HepG2 (cell line): ENCODE results near the gene SLC8A2. TPM values are rescaled to one million over a fixed set of nuclear protein-coding genes. Genes with fewer than 3 reads are reported as not detected.

Experiments used
- ARID2 ChIP-seq: sonication (generic); formaldehyde crosslinking; IDR thresholded peaks from 2 replicates; pipeline ENCODE4 v1.8.1; 2022; ENCODE audit warnings: mild to moderate bottlenecking, missing genetic modification reagents, borderline replicate concordance
- CC2D1A ChIP-seq: sonication (generic); formaldehyde crosslinking; IDR thresholded peaks from 2 replicates; pipeline ENCODE4 v1.8.1; 2023; ENCODE audit warnings: mild to moderate bottlenecking, missing genetic modification reagents
- DR1 ChIP-seq: sonication (generic); formaldehyde crosslinking; IDR thresholded peaks from 2 replicates; pipeline ENCODE4 v1.8.0; 2021; ENCODE audit warnings: mild to moderate bottlenecking, missing genetic modification reagents, inconsistent platforms
- FOXC1 ChIP-seq: sonication (generic); formaldehyde crosslinking; IDR thresholded peaks from 2 replicates; pipeline ENCODE4 v1.8.0; 2022; ENCODE audit warnings: mild to moderate bottlenecking, missing genetic modification reagents, borderline replicate concordance
- HNF1B ChIP-seq: sonication (generic); formaldehyde crosslinking; IDR thresholded peaks from 2 replicates; pipeline ENCODE4 v1.5.1; 2020; ENCODE audit warnings: mild to moderate bottlenecking, moderate library complexity, missing genetic modification reagents
- HNRNPLL ChIP-seq: fragments of 200-400 bp; formaldehyde crosslinking; IDR thresholded peaks from 2 replicates; pipeline ENCODE4 v1.6.1; 2017; ENCODE audit warnings: mild to moderate bottlenecking, low read depth, low read length; ENCODE audit not compliant: poor library complexity, severe bottlenecking
- JUNB ChIP-seq: sonication (generic); formaldehyde crosslinking; IDR thresholded peaks from 2 replicates; pipeline ENCODE4 v1.8.0; 2022; ENCODE audit warnings: missing genetic modification reagents, mild to moderate bottlenecking, borderline replicate concordance
- MTF1 ChIP-seq: sonication (generic); formaldehyde crosslinking; IDR thresholded peaks from 2 replicates; pipeline ENCODE4 v1.5.0; 2020; ENCODE audit warnings: missing genetic modification reagents
- NKX3-1 ChIP-seq: sonication (generic); formaldehyde crosslinking; IDR thresholded peaks from 2 replicates; pipeline ENCODE4 v1.5.0; 2020; ENCODE audit warnings: missing genetic modification reagents
- NR2C2 ChIP-seq: sonication (generic); formaldehyde crosslinking; IDR thresholded peaks from 2 replicates; pipeline ENCODE4 v1.4.0; 2020; ENCODE audit warnings: missing genetic modification reagents, mild to moderate bottlenecking, moderate library complexity, borderline replicate concordance
- RFX1 ChIP-seq: fragments of 450-650 bp; IDR thresholded peaks from 2 replicates; pipeline ENCODE4 v1.6.1; 2017
- RFX3 ChIP-seq: IDR thresholded peaks from 2 replicates; pipeline ENCODE4 v1.6.1; 2016; ENCODE audit warnings: missing biosample characterization, missing genetic modification reagents
- SCMH1 ChIP-seq: sonication (generic); formaldehyde crosslinking; IDR thresholded peaks from 2 replicates; pipeline ENCODE4 v1.9.0; 2021; ENCODE audit warnings: missing genetic modification reagents, mild to moderate bottlenecking, borderline replicate concordance
- SMAD3 ChIP-seq: sonication (generic); formaldehyde crosslinking; IDR thresholded peaks from 2 replicates; pipeline ENCODE4 v1.4.0; 2020; ENCODE audit warnings: missing genetic modification reagents
- SSRP1 ChIP-seq: IDR thresholded peaks from 2 replicates; pipeline ENCODE4 v1.6.1; 2016; ENCODE audit warnings: control low read depth
- ZNF142 ChIP-seq: sonication (generic); formaldehyde crosslinking; IDR thresholded peaks from 2 replicates; pipeline ENCODE4 v1.4.0; 2020; ENCODE audit warnings: missing genetic modification reagents
- ZNF18 ChIP-seq: sonication (generic); formaldehyde crosslinking; IDR thresholded peaks from 2 replicates; pipeline ENCODE4 v1.8.0; 2022; ENCODE audit warnings: mild to moderate bottlenecking, missing genetic modification reagents; ENCODE audit not compliant: insufficient replicate concordance
- ZNF460 ChIP-seq: sonication (generic); formaldehyde crosslinking; IDR thresholded peaks from 2 replicates; pipeline ENCODE4 v1.5.1; 2020; ENCODE audit warnings: missing genetic modification reagents, mild to moderate bottlenecking, borderline replicate concordance
- ZNF558 ChIP-seq: sonication (generic); formaldehyde crosslinking; IDR thresholded peaks from 2 replicates; pipeline ENCODE4 v1.9.0; 2022; ENCODE audit warnings: mild to moderate bottlenecking, missing genetic modification reagents, borderline replicate concordance
- ZNF720 ChIP-seq: sonication (generic); formaldehyde crosslinking; IDR thresholded peaks from 2 replicates; pipeline ENCODE4 v1.4.0; 2020; ENCODE audit warnings: missing genetic modification reagents
- ZNF883 ChIP-seq: sonication (generic); formaldehyde crosslinking; IDR thresholded peaks from 2 replicates; pipeline ENCODE4 v1.5.1; 2020; ENCODE audit warnings: mild to moderate bottlenecking, missing genetic modification reagents; ENCODE audit errors: not compliant biosample characterization
- polyA plus RNA-seq, 8 experiments: library from polyadenylated mRNA; depleted of rRNA in 3 of 8; stranded (reverse) in 7 of 8; unstranded in 1 of 8; fragments of >200 nt; fragmentation: Illumina TruSeq in 4 of 8; extraction: Trizol in 4 of 8; gene quantifications; 2 replicates each; pipeline versions ENCODE4 v1.2.1 to v1.2.3, GENCODE V29; 2011 to 2016; ENCODE audit warnings: low read depth in 4 of 8, missing spikeins in 1 of 8, mixed read lengths in 1 of 8; ENCODE audit not compliant: insufficient read depth in 1 of 8
- total RNA-seq, 5 experiments: library from RNA; depleted of rRNA; stranded (reverse); fragments of >200 nt; fragmentation: Illumina TruSeq; extraction: Trizol; gene quantifications; 2 replicates each; pipeline ENCODE4 v1.2.3, GENCODE V29; 2016; ENCODE audit warnings: low read depth in 1 of 5

The SLC8A2 gene
- total and polyA plus RNA-seq, 2 of the 13 experiments (the other 11 are each of a cell fraction or from before 2014, with no cell fraction given) = 0.02 TPM; not detected in 1

GRCh38 chr19:47430041-47430802 lies 41.5 kb downstream of the SLC8A2 start (continued):
- TF ChIP-seq ZNF142 (CRISPR knock-in tag) (no peak; the same call in 1 of the 2 replicates), RFX1 (no peak), SCMH1 (CRISPR knock-in tag) (no peak), ZNF558 (CRISPR knock-in tag) (peak; percentile 71; the same call in 1 of the 2 replicates), HNRNPLL (no peak), ZNF720 (CRISPR knock-in tag) (no peak), HNF1B (CRISPR knock-in tag) (no peak), ZNF18 (CRISPR knock-in tag) (peak; percentile 49), RFX3 (CRISPR knock-in tag) (no peak), ZNF883 (peak; percentile 55), NKX3-1 (CRISPR knock-in tag) (no peak), DR1 (CRISPR knock-in tag) (no peak), ARID2 (CRISPR knock-in tag) (peak; percentile 83; the same call in 1 of the 2 replicates), FOXC1 (CRISPR knock-in tag) (peak; percentile 74; the same call in 1 of the 2 replicates), ZNF460 (CRISPR knock-in tag) (no peak), MTF1 (CRISPR knock-in tag) (no peak), NR2C2 (no peak), JUNB (CRISPR knock-in tag) (no peak), SMAD3 (CRISPR knock-in tag) (no peak), SSRP1 (CRISPR knock-in tag) (no peak), CC2D1A (CRISPR knock-in tag) (no peak)
